Embryonic facial prominence (tissue), 1 donor: ENCODE results near the gene OPCML.

Experiments
- DNase-seq: peaks from one replicate; pipeline ENCODE4 v3.0.0-alpha.2; 2016; ENCODE audit errors: extremely low spot score

OPCML gene

GRCh38 chr11:132623511-132623910 lies 908.8 kb downstream of the OPCML start:
- no peak for DNase-seq

- no peak for DNase-seq
These were observed 910.2 kb downstream of the OPCML start for GRCh38 chr11:132621976-132622580.

GRCh38 chr11:132620423-132620822 lies 911.9 kb downstream of the OPCML start:
- no peak for DNase-seq

- DNase-seq = no peak
These were observed 921.5 kb downstream of the OPCML start for GRCh38 chr11:132610791-132611190.

- no peak for DNase-seq
These were observed 922.1 kb downstream of the OPCML start for GRCh38 chr11:132610216-132610615.

GRCh38 chr11:132607575-132607974 lies 924.7 kb downstream of the OPCML start:
- no peak for DNase-seq

GRCh38 chr11:132605825-132606570 lies 926.3 kb downstream of the OPCML start:
- DNase-seq = no peak

- no peak for DNase-seq
These were observed 927.9 kb downstream of the OPCML start for GRCh38 chr11:132604431-132604830.

- DNase-seq = no peak
These were observed 930.4 kb downstream of the OPCML start for GRCh38 chr11:132601875-132602274.

GRCh38 chr11:132595711-132596134 lies 936.6 kb downstream of the OPCML start:
- no peak for DNase-seq

GRCh38 chr11:132595246-132595645 lies 937.1 kb downstream of the OPCML start:
- DNase-seq = no peak

GRCh38 chr11:132590986-132591385 lies 941.3 kb downstream of the OPCML start:
- DNase-seq = no peak

GRCh38 chr11:132590554-132590953 lies 941.7 kb downstream of the OPCML start:
- DNase-seq = no peak

- DNase-seq = no peak
These were observed 942.5 kb downstream of the OPCML start for GRCh38 chr11:132589791-132590190.

- no peak for DNase-seq
These were observed 943.9 kb downstream of the OPCML start for GRCh38 chr11:132588366-132588765.

GRCh38 chr11:132587716-132588115 lies 944.6 kb downstream of the OPCML start:
- DNase-seq = no peak

GRCh38 chr11:132586801-132587200 lies 945.5 kb downstream of the OPCML start:
- DNase-seq = no peak

- DNase-seq = no peak
These were observed 952.5 kb downstream of the OPCML start for GRCh38 chr11:132579634-132580327.

- no peak for DNase-seq
These were observed 953.2 kb downstream of the OPCML start for GRCh38 chr11:132579136-132579535.

- no peak for DNase-seq
These were observed 953.7 kb downstream of the OPCML start for GRCh38 chr11:132578580-132578979.

- DNase-seq = no peak
These were observed 955.6 kb downstream of the OPCML start for GRCh38 chr11:132576706-132577105.

GRCh38 chr11:132564091-132564885 lies 968.0 kb downstream of the OPCML start:
- DNase-seq = no peak
